ENCODE data around the gene NCSTN. TPM values are rescaled to one million over a fixed set of nuclear protein-coding genes. Genes with fewer than 3 reads are reported as not detected.

NCSTN gene
- 99.5 and 153 TPM in 2 replicates for total RNA-seq

GRCh38 chr1:160342953-160343869, at the start of gene NCSTN, which contains the start of gene COPA:
TSS of gene NCSTN (plus strand) at chr1:160343383. CDS start at chr1:160343397, 14 bp downstream.
TSS of gene COPA (minus strand) at chr1:160343250. CDS start at chr1:160343170, 80 bp downstream.

GRCh38 chr1:160366731-160367515, 23.7 kb downstream of the NCSTN start, which contains the start of gene NHLH1:
TSS of gene NHLH1 (plus strand) at chr1:160367071. CDS start at chr1:160370732, 3,661 bp downstream.

GRCh38 chr1:160400223-160400645, 57.1 kb downstream of the NCSTN start, which contains the start of gene VANGL2:
TSS of gene VANGL2 (plus strand) at chr1:160400564. CDS start at chr1:160415838, 15,274 bp downstream.

Small RNAs within 50 kb of the gene (small RNA-seq; reads per million reads assigned to genes)
- gene RF00019 (ENCODE audit: low replicate concordance): not detected
- gene RNU4-42P (ENCODE audit: low replicate concordance): not detected

Other genes with a start within 250 kb of the NCSTN start
- 18.6 and 24.9 TPM in 2 replicates for gene IGSF8, start 244.8 kb upstream of the NCSTN start, total RNA-seq
- under 0.01 TPM in 1 of 2 replicates, not detected in the other for gene ATP1A2, start 227.6 kb upstream of the NCSTN start, total RNA-seq
- gene ATP1A4, start 191.8 kb upstream of the NCSTN start, total RNA-seq: not detected in 2 replicates
- gene CASQ1, start 152.8 kb upstream of the NCSTN start, total RNA-seq: 0.14 TPM in 1 of 2 replicates, not detected in the other
- 133 and 148 TPM in 2 replicates for gene PEA15, start 138.0 kb upstream of the NCSTN start, total RNA-seq
- gene DCAF8, start 80.8 kb upstream of the NCSTN start, total RNA-seq: 76.8 and 76.9 TPM in 2 replicates
- gene PEX19, start 58.2 kb upstream of the NCSTN start, total RNA-seq: 24.9 and 48.8 TPM in 2 replicates
- gene COPA, start 133 bp upstream of the NCSTN start, total RNA-seq: 332 and 481 TPM in 2 replicates
- gene NHLH1, start 23.7 kb downstream of the NCSTN start, total RNA-seq: under 0.01 and 0.14 TPM in 2 replicates
- gene VANGL2, start 57.2 kb downstream of the NCSTN start, total RNA-seq: not detected in 2 replicates
- gene SLAMF6, start 179.9 kb downstream of the NCSTN start, total RNA-seq: not detected in 2 replicates
- 0.14 TPM in 1 of 2 replicates, not detected in the other for gene CD84, start 236.1 kb downstream of the NCSTN start, total RNA-seq

Measured in placental pericyte (primary cell).